ENCODE results near the gene KLHL14.

KLHL14 gene

DNA sequence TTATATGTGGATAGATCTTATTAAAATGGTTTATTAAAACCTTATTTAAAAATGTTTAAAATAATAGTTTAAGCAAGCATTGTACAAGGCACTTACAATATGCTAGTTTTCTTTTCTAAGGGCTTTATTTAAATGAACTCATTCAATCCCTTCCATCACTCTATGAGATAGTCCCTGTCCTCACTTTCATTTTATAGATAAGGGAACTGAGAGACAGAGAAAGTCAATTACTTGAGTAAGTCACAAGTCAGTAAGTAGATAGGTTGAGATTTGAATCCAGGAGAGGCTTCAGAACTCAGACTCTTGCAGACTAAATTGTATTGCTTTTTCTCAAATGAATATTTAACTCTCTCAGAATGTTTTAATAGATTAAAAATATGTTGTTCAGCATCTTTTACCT lies 95.2 kb downstream of the KLHL14 start:
- no peak overlapping the region for H3K27ac ChIP-seq (replicated peaks)
- peaks cover 15% of the 10 kb centered on the region for H3K27me3 ChIP-seq (ENCODE audit: insufficient read depth, poor library complexity, severe bottlenecking)
- no peak overlapping the region for H3K4me3 ChIP-seq (replicated peaks; ENCODE audit: insufficient read depth, low read length)
- no peak for DNase-seq (ENCODE audit: low read depth in 1 of 2, low spot score in 1 of 2)
- TF ChIP-seq, protein P1, sequence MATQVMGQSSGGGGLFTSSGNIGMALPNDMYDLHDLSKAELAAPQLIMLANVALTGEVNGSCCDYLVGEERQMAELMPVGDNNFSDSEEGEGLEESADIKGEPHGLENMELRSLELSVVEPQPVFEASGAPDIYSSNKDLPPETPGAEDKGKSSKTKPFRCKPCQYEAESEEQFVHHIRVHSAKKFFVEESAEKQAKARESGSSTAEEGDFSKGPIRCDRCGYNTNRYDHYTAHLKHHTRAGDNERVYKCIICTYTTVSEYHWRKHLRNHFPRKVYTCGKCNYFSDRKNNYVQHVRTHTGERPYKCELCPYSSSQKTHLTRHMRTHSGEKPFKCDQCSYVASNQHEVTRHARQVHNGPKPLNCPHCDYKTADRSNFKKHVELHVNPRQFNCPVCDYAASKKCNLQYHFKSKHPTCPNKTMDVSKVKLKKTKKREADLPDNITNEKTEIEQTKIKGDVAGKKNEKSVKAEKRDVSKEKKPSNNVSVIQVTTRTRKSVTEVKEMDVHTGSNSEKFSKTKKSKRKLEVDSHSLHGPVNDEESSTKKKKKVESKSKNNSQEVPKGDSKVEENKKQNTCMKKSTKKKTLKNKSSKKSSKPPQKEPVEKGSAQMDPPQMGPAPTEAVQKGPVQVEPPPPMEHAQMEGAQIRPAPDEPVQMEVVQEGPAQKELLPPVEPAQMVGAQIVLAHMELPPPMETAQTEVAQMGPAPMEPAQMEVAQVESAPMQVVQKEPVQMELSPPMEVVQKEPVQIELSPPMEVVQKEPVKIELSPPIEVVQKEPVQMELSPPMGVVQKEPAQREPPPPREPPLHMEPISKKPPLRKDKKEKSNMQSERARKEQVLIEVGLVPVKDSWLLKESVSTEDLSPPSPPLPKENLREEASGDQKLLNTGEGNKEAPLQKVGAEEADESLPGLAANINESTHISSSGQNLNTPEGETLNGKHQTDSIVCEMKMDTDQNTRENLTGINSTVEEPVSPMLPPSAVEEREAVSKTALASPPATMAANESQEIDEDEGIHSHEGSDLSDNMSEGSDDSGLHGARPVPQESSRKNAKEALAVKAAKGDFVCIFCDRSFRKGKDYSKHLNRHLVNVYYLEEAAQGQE (IDR thresholded peaks at IDR 0.05; ENCODE audit: insufficient replicate concordance, low read depth), result no peak
- TF ChIP-seq POLR2AphosphoS5 (IDR thresholded peaks at IDR 0.05; ENCODE audit: low read depth) (no peak), SPI1 (IDR thresholded peaks at IDR 0.05; ENCODE audit: borderline replicate concordance, low read depth) (no peak), GABPA (IDR thresholded peaks at IDR 0.05; ENCODE audit: low read depth) (no peak)
- TF ChIP-seq, protein P2, sequence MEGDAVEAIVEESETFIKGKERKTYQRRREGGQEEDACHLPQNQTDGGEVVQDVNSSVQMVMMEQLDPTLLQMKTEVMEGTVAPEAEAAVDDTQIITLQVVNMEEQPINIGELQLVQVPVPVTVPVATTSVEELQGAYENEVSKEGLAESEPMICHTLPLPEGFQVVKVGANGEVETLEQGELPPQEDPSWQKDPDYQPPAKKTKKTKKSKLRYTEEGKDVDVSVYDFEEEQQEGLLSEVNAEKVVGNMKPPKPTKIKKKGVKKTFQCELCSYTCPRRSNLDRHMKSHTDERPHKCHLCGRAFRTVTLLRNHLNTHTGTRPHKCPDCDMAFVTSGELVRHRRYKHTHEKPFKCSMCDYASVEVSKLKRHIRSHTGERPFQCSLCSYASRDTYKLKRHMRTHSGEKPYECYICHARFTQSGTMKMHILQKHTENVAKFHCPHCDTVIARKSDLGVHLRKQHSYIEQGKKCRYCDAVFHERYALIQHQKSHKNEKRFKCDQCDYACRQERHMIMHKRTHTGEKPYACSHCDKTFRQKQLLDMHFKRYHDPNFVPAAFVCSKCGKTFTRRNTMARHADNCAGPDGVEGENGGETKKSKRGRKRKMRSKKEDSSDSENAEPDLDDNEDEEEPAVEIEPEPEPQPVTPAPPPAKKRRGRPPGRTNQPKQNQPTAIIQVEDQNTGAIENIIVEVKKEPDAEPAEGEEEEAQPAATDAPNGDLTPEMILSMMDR (IDR thresholded peaks at IDR 0.05; ENCODE audit: insufficient read depth, low read length), result no peak

DNA sequence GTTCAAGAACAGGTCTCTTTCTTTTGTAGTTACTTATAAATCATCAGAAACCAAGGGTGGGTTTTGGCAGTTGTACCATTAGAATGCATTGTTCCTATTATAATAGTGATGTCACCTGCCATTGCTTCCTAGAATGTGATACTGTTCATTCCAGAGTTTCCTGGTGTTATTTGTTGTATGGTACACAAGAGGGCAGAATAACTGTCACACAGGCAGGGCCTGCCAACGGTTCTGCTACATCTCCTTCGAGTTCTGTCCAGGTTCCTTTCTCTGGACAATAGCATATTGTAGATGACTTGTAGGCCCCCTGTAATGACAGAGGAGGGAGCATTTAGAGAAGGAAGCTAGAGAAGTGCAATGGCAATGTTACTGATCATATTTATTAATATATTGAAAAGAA lies 98.3 kb downstream of the KLHL14 start:
- DNase-seq (ENCODE audit: low read depth in 1 of 2, low spot score in 1 of 2), result no peak
- H3K4me3 ChIP-seq (replicated peaks; ENCODE audit: insufficient read depth, low read length), result no peak overlapping the region
- peaks cover 9% of the 10 kb centered on the region for H3K27me3 ChIP-seq (ENCODE audit: insufficient read depth, poor library complexity, severe bottlenecking)
- TF ChIP-seq SPI1 (IDR thresholded peaks at IDR 0.05; ENCODE audit: borderline replicate concordance, low read depth), result no peak
- TF ChIP-seq, protein P2 (IDR thresholded peaks at IDR 0.05; ENCODE audit: insufficient read depth, low read length), result no peak
- no peak overlapping the region for H3K27ac ChIP-seq (replicated peaks)

DNA sequence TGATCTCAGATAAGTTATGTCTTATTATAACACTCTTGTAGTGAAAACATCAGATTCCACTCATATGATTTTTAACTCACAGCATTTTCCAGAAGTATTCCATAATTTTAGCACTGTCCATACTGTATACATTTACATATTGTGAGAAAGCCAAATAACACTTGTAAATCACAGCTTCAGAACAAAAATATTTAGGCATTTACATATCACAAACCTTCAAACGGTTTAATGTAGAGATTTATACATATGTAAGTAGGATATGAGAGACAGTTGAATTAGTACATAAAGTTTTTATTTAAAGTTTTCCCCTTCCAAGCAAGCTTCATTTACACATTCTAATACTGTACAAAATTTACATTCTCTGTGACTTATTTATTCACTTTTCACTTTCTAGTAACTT lies 100.4 kb downstream of the KLHL14 start:
- peaks cover 5% of the 10 kb centered on the region for H3K27me3 ChIP-seq (ENCODE audit: insufficient read depth, poor library complexity, severe bottlenecking)
- TF ChIP-seq SPI1 (IDR thresholded peaks at IDR 0.05; ENCODE audit: borderline replicate concordance, low read depth), result no peak
- no peak for TF ChIP-seq POLR2AphosphoS5 (IDR thresholded peaks at IDR 0.05; ENCODE audit: low read depth)
- no peak for TF ChIP-seq GABPA (IDR thresholded peaks at IDR 0.05; ENCODE audit: low read depth)
- no peak overlapping the region for H3K4me3 ChIP-seq (replicated peaks; ENCODE audit: insufficient read depth, low read length)
- DNase-seq (ENCODE audit: low read depth in 1 of 2, low spot score in 1 of 2), result no peak
- H3K27ac ChIP-seq (replicated peaks), result no peak overlapping the region

DNA sequence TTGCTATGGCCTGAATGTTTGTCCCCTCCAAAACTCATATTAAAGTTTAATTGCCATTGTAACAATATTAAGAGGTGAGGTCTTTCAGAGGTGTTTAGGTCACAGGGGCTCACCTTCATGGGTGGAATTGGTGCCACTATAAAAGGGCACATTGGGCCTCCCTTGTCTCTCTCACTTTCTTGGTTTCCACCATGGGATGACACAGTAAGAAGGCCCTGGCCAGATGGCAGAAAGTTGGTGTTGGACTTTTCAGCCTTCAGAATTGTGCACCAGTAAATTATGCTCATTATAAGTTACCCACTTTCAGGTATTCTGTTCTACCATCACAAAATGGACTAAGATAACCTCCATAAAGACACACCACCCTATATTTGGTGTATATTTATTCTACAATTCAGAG lies 102.1 kb downstream of the KLHL14 start:
- TF ChIP-seq, protein P1 (IDR thresholded peaks at IDR 0.05; ENCODE audit: insufficient replicate concordance, low read depth), result no peak
- TF ChIP-seq, protein P2 (IDR thresholded peaks at IDR 0.05; ENCODE audit: insufficient read depth, low read length), result no peak
- no peak for TF ChIP-seq GABPA (IDR thresholded peaks at IDR 0.05; ENCODE audit: low read depth)
- TF ChIP-seq SPI1 (IDR thresholded peaks at IDR 0.05; ENCODE audit: borderline replicate concordance, low read depth), result no peak
- TF ChIP-seq POLR2AphosphoS5 (IDR thresholded peaks at IDR 0.05; ENCODE audit: low read depth), result no peak
- H3K27ac ChIP-seq (replicated peaks), result no peak overlapping the region
- no peak for DNase-seq (ENCODE audit: low read depth in 1 of 2, low spot score in 1 of 2)
- peaks cover 2% of the 10 kb centered on the region for H3K27me3 ChIP-seq (ENCODE audit: insufficient read depth, poor library complexity, severe bottlenecking)
- H3K4me3 ChIP-seq (replicated peaks; ENCODE audit: insufficient read depth, low read length), result no peak overlapping the region
